GM19452 (cell line): ENCODE measurements around the gene TDRKH.

Experiments
- ATAC-seq: cut with Tn5 transposase; IDR thresholded peaks from one replicate; pipeline ENCODE4 v1.9.1; 2021; ENCODE audit not compliant: unreplicated experiment

TDRKH gene

GRCh38 chr1:151790071-151790939 is at the start of gene TDRKH:
Gene TDRKH (minus strand): TSS chr1:151790500. CDS start chr1:151783022, 7,478 bp downstream.
- peak; percentile 95 for ATAC-seq

- no peak for ATAC-seq
Observed at GRCh38 chr1:151839457-151840403, 49.4 kb upstream of the TDRKH start, which contains the start of gene C2CD4D. Gene C2CD4D (minus strand): TSS chr1:151839820. CDS start chr1:151838989, 831 bp downstream.

- no peak for ATAC-seq
Observed at GRCh38 chr1:151839082-151839412, 48.7 kb upstream of the TDRKH start.

- ATAC-seq, result no peak
Observed at GRCh38 chr1:151838222-151839081, 48.2 kb upstream of the TDRKH start.

- ATAC-seq, result no peak
Observed at GRCh38 chr1:151837884-151838221, 47.6 kb upstream of the TDRKH start.

- ATAC-seq, result no peak
Observed at GRCh38 chr1:151837197-151837596, 46.9 kb upstream of the TDRKH start.

GRCh38 chr1:151835596-151835995 is 45.3 kb upstream of the TDRKH start:
- no peak for ATAC-seq

- no peak for ATAC-seq
Observed at GRCh38 chr1:151834239-151834638, 43.9 kb upstream of the TDRKH start.

- ATAC-seq, result no peak
Observed at GRCh38 chr1:151833172-151833900, 43.0 kb upstream of the TDRKH start.

- ATAC-seq, result no peak
Observed at GRCh38 chr1:151832318-151832980, 42.1 kb upstream of the TDRKH start.

GRCh38 chr1:151831605-151832004 is 41.3 kb upstream of the TDRKH start, which contains the start of gene RORC:
Gene RORC (minus strand): TSS chr1:151831802. CDS start chr1:151831764, 38 bp downstream.
- ATAC-seq, result no peak

GRCh38 chr1:151831256-151831591 is 40.9 kb upstream of the TDRKH start:
- ATAC-seq, result no peak

GRCh38 chr1:151830055-151830454 is 39.8 kb upstream of the TDRKH start:
- no peak for ATAC-seq

GRCh38 chr1:151829352-151830046 is 39.2 kb upstream of the TDRKH start:
- no peak for ATAC-seq

- no peak for ATAC-seq
Observed at GRCh38 chr1:151828921-151829320, 38.6 kb upstream of the TDRKH start.

- no peak for ATAC-seq
Observed at GRCh38 chr1:151827853-151828252, 37.6 kb upstream of the TDRKH start.

- ATAC-seq, result no peak
Observed at GRCh38 chr1:151825751-151826660, 35.7 kb upstream of the TDRKH start.

- ATAC-seq, result no peak
Observed at GRCh38 chr1:151825204-151825603, 34.9 kb upstream of the TDRKH start.
